Activated CD4-positive, alpha-beta T cell treated with anti-CD3 and anti-CD28 coated beads, Interleukin-2, amount 10 ng/mL, durations not matched to agents 24 days and 14 days (primary cell): ENCODE measurements around the gene DCBLD1. TPM values are rescaled to one million over a fixed set of nuclear protein-coding genes. Genes with fewer than 3 reads are reported as not detected.

ENCODE experiments used
- DNase-seq: peaks from one replicate; pipeline ENCODE4 v3.0.0; 2022
- H3K27ac Mint-ChIP-seq: one replicate; pipeline ENCODE4 v1.8.0; 2022; ENCODE audit warnings: mild to moderate bottlenecking, mixed read lengths
- H3K27me3 Mint-ChIP-seq: one replicate; pipeline ENCODE4 v1.8.0; 2022; ENCODE audit warnings: mixed read lengths
- H3K36me3 Mint-ChIP-seq: one replicate; pipeline ENCODE4 v1.8.0; 2022; ENCODE audit warnings: low read depth, mild to moderate bottlenecking, mixed read lengths
- H3K4me1 Mint-ChIP-seq: one replicate; pipeline ENCODE4 v1.8.0; 2021; ENCODE audit warnings: mixed read lengths
- H3K4me3 Mint-ChIP-seq: one replicate; pipeline ENCODE4 v1.8.0; 2022; ENCODE audit warnings: mild to moderate bottlenecking, moderate library complexity, mixed read lengths
- H3K9me3 Mint-ChIP-seq: one replicate; pipeline ENCODE4 v1.8.0; 2021; ENCODE audit warnings: mixed read lengths
- intact Hi-C: fragments of 100-400 bp; cut with micrococcal nuclease; formaldehyde crosslinking; loops from one replicate; pipeline ENCODE4 v1.15.1; 2023
- total RNA-seq: library from RNA; stranded (reverse); gene quantifications from 2 replicates; pipeline ENCODE4 v1.2.3, GENCODE V29; 2022

DCBLD1 gene
- total RNA-seq, 1 donor from 2014 or later: 4.8 TPM

GRCh38 chr6:117553142-117553541 is 70.7 kb downstream of the DCBLD1 start:
- H3K36me3 Mint-ChIP-seq: no peaks in the 10 kb centered on the region
- H3K4me3 Mint-ChIP-seq: no peak overlapping the region
- peaks cover 26% of the 10 kb centered on the region for H3K4me1 Mint-ChIP-seq
- intact Hi-C loops: no loop called here
- H3K9me3 Mint-ChIP-seq: no peaks in the 10 kb centered on the region
- peaks cover 2% of the 10 kb centered on the region for H3K27me3 Mint-ChIP-seq
- H3K27ac Mint-ChIP-seq: no peak overlapping the region
- DNase-seq: no peak

DNA sequence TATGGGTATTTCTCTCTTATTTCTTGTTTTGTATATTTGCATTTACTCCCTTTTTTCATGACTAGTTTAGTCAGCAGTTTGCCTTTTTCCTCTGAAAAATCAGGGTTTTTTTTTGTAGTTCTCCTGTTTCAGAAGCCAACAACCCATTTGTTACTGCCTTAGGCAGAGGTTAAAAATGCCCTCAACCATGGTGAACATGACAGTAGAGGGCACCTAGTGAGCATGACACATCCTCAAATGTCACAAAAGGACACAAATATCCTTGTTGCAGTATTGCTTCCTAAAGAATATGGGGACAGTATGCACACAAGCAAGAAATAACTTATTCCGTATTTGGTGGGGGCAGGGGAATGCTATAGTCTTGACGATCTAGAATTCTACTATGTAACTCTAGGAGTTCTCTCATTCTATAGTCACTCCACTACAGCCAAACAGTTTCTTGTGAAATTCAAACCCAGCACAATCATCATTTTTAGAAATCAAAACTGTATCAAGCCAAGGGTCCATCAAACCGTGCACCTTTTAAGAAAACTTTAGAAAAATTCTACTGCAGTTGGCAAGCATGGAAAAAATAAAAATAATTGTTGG is 72.9 kb downstream of the DCBLD1 start:
- no peak overlapping the region for H3K27ac Mint-ChIP-seq
- peaks cover 2% of the 10 kb centered on the region for H3K27me3 Mint-ChIP-seq
- DNase-seq: no peak
- H3K36me3 Mint-ChIP-seq: peaks cover 3% of the 10 kb centered on the region
- no peaks in the 10 kb centered on the region for H3K9me3 Mint-ChIP-seq
- H3K4me3 Mint-ChIP-seq: no peak overlapping the region
- H3K4me1 Mint-ChIP-seq: peaks cover 7% of the 10 kb centered on the region
- intact Hi-C loops: loop anchor here (5.0 kb wide), 1 partner anchor 208 kb away; no protein-coding TSS in a partner anchor

- Mint-ChIP-seq H3K4me3 (no peak overlapping the region), H3K27me3 (peaks cover 2% of the 10 kb centered on the region), H3K27ac (no peak overlapping the region), H3K4me1 (peaks cover 1% of the 10 kb centered on the region), H3K36me3 (peaks cover 3% of the 10 kb centered on the region), H3K9me3 (no peaks in the 10 kb centered on the region)
- peak; percentile 86 for DNase-seq
- intact Hi-C loops: loop anchor here (1.0 to 5.0 kb wide), 5 partner anchors 8 to 209 kb away; no protein-coding TSS in a partner anchor
Observed at GRCh38 chr6:117555882-117556498, 73.5 kb downstream of the DCBLD1 start.

- Mint-ChIP-seq H3K4me3 (no peak overlapping the region), H3K4me1 (no peaks in the 10 kb centered on the region), H3K27ac (peak overlapping the region; percentile 52), H3K9me3 (no peaks in the 10 kb centered on the region), H3K27me3 (peaks cover 2% of the 10 kb centered on the region), H3K36me3 (peaks cover 10% of the 10 kb centered on the region)
- intact Hi-C loops: loop anchor here (2.0 to 5.0 kb wide), 2 partner anchors 47 to 211 kb away; no protein-coding TSS in a partner anchor
- DNase-seq: no peak
Observed at GRCh38 chr6:117557951-117558350, 75.5 kb downstream of the DCBLD1 start.

DNA sequence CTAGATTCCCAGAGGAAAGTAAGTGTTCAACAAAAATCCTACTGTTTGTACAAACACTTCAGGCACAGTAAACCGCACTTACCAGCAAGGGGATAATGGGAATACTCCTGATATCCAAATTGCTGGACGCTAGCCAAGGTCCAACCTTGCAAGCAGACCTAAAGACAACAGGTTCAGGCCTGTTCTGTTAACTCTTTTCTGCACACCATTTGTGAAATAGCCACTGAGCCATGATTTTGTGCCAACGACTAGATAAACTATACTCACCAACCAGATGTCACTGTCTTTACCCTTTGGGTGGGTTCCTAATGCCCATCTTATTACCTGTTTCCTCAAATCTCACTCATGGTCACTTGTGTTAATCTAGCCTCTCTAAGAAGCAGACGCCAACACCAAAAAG is 76.3 kb downstream of the DCBLD1 start:
- H3K9me3 Mint-ChIP-seq: no peaks in the 10 kb centered on the region
- H3K36me3 Mint-ChIP-seq: peaks cover 12% of the 10 kb centered on the region
- intact Hi-C loops: loop anchor here (5.0 kb wide), 1 partner anchor 212 kb away; no protein-coding TSS in a partner anchor
- H3K4me1 Mint-ChIP-seq: no peaks in the 10 kb centered on the region
- no peak overlapping the region for H3K4me3 Mint-ChIP-seq
- H3K27ac Mint-ChIP-seq: no peak overlapping the region
- H3K27me3 Mint-ChIP-seq: peaks cover 2% of the 10 kb centered on the region
- no peak for DNase-seq

DNA sequence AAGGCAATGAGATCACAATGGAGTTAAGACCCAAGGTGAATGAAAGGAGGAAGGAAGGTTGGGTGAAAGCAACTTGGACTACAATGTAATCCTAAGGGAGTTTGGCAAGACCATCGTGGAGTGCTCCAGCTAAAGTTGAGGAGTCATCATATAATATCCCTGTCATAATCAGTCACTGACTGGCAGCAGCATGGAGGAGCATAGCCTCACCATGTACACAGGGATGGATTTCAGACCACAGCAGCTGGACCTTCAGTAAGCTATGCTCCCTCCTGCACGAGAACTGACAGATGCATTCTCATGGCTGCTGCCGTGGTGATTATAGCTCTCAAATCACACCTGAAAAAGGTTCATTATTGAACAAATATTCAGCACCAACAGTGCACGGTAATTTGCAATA is 76.8 kb downstream of the DCBLD1 start:
- Mint-ChIP-seq H3K9me3 (no peaks in the 10 kb centered on the region), H3K27me3 (peaks cover 2% of the 10 kb centered on the region), H3K27ac (no peak overlapping the region), H3K4me3 (no peak overlapping the region), H3K4me1 (no peaks in the 10 kb centered on the region), H3K36me3 (peaks cover 12% of the 10 kb centered on the region)
- no peak for DNase-seq
- intact Hi-C loops: loop anchor here (5.0 kb wide), 1 partner anchor 212 kb away; no protein-coding TSS in a partner anchor

DNA sequence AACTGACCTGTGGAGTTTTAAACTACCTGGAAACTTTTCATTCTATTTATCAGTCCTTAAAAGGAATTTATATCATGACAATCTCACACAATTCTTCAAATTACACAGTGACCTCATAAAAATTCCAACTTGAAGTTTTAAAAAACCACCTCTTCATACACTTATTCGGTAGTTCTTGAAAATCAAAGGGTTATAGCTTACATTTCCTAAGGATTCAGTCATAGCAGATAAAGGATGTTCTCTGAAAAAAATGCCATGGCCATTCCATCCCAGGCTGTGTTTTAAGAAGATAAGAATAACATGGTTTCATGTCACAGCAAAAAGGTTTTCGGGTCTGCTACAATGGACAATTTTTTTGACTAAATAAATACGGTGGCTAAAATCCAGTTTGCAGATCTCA is 78.7 kb downstream of the DCBLD1 start:
- intact Hi-C loops: no loop called here
- Mint-ChIP-seq H3K4me3 (no peak overlapping the region), H3K36me3 (peaks cover 17% of the 10 kb centered on the region), H3K9me3 (no peaks in the 10 kb centered on the region), H3K4me1 (no peaks in the 10 kb centered on the region), H3K27ac (no peak overlapping the region), H3K27me3 (no peaks in the 10 kb centered on the region)
- no peak for DNase-seq

- no peak for DNase-seq
- H3K9me3 Mint-ChIP-seq: no peaks in the 10 kb centered on the region
- no peaks in the 10 kb centered on the region for H3K27me3 Mint-ChIP-seq
- H3K4me3 Mint-ChIP-seq: no peak overlapping the region
- H3K4me1 Mint-ChIP-seq: peaks cover 7% of the 10 kb centered on the region
- intact Hi-C loops: no loop called here
- no peak overlapping the region for H3K27ac Mint-ChIP-seq
- peaks cover 33% of the 10 kb centered on the region for H3K36me3 Mint-ChIP-seq
Observed at GRCh38 chr6:117564681-117565080, 82.2 kb downstream of the DCBLD1 start.

DNA sequence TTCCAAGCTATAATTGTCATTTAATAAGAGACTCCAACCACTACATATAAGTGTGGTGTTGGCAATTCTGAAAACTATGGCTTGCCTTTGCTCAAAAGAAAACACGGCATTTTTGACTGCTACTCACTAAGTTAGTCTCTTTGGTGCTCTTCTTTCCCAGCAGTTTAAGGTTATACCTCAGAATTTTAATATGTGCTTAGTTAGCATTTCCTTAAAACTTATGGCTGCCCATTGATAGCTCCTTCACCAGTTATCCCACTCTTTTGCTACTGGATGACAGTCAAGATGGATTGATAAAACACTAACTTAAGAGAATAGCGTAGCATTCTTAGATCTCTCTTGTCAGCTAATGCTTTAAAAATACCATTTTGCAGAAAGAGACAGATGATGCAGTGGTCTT is 85.8 kb downstream of the DCBLD1 start:
- DNase-seq: no peak
- Mint-ChIP-seq H3K36me3 (peaks cover 43% of the 10 kb centered on the region), H3K9me3 (no peaks in the 10 kb centered on the region), H3K27ac (no peak overlapping the region), H3K4me1 (peaks cover 7% of the 10 kb centered on the region), H3K4me3 (no peak overlapping the region), H3K27me3 (no peaks in the 10 kb centered on the region)
- intact Hi-C loops: loop anchor here (2.0 kb wide), 1 partner anchor 19 kb away; no protein-coding TSS in a partner anchor

DNA sequence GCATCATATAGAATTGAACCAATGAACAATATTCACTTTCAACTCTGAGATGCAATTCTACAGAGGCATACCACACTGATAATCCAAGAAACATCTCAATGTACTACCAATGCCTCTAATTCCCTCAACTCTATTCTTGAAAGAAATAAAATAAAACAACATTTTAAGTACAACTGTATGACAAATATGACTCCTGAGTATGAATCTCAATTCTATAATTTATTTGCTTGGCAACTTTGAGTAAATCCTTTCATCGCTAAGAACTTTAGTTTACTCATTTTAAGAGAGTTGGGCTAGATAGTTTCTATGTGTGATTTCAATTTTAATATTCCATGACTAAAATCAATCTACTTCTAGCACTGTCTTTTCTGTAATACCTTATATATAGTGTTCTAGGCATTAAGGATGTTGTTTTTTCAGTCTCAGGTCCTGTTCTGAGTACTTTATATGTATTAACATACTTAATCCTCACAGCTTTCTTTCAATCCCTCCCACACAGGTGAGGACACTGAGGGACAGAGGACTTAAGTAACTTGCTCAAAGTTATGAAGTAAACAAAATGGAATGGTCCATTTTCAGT is 86.4 kb downstream of the DCBLD1 start:
- H3K4me3 Mint-ChIP-seq: no peak overlapping the region
- peaks cover 7% of the 10 kb centered on the region for H3K4me1 Mint-ChIP-seq
- H3K27me3 Mint-ChIP-seq: no peaks in the 10 kb centered on the region
- H3K27ac Mint-ChIP-seq: no peak overlapping the region
- peaks cover 46% of the 10 kb centered on the region for H3K36me3 Mint-ChIP-seq
- no peaks in the 10 kb centered on the region for H3K9me3 Mint-ChIP-seq
- intact Hi-C loops: loop anchor here (1.0 to 2.0 kb wide), 2 partner anchors 20 to 33 kb away; partner anchors contain the start of gene GOPC
- DNase-seq: no peak

GRCh38 chr6:117573006-117573680 is 90.7 kb downstream of the DCBLD1 start:
- peaks cover 7% of the 10 kb centered on the region for H3K4me1 Mint-ChIP-seq
- no peak for DNase-seq
- H3K27ac Mint-ChIP-seq: no peak overlapping the region
- H3K9me3 Mint-ChIP-seq: no peaks in the 10 kb centered on the region
- intact Hi-C loops: no loop called here
- H3K36me3 Mint-ChIP-seq: peaks cover 39% of the 10 kb centered on the region
- H3K27me3 Mint-ChIP-seq: no peaks in the 10 kb centered on the region
- H3K4me3 Mint-ChIP-seq: no peak overlapping the region

DNA sequence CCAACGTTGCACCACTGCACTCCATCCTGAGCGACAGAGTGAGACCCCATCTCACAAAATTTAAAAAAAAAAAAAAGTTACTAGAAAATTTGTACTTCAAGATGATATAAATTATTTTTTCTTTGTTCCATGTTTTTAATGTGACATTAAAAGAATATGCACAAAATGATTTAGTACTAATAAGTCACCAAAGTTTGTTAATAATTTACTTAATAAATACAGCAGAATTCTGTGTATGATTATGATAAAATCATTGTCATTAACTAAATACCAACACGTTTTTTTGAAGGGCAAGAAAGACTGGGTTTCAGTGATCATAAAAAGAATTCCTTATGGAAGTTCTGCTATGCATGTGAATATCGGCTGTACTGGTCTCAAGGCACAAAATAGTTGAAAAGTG is 91.7 kb downstream of the DCBLD1 start:
- intact Hi-C loops: no loop called here
- Mint-ChIP-seq H3K4me1 (peaks cover 2% of the 10 kb centered on the region), H3K9me3 (no peaks in the 10 kb centered on the region), H3K27me3 (no peaks in the 10 kb centered on the region), H3K4me3 (no peak overlapping the region), H3K27ac (no peak overlapping the region), H3K36me3 (peaks cover 36% of the 10 kb centered on the region)
- no peak for DNase-seq

DNA sequence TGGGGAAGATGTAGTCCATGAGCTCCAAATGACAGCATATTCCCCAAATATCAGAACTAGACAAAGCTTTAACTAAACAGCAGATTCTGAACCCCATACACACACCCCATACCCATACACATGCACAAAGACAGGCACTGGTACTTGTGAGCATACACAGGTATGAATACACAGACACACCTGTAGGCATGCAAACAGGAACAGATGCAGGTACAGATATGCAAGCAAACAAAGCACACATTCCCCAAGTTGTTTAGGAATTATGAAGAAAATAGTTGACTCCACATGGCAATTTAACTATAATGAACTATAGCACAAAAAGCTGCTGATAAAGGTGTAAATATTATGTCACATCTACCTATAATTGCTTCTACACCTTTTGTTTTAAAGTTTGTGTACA is 103.2 kb downstream of the DCBLD1 start:
- H3K27ac Mint-ChIP-seq: no peak overlapping the region

GRCh38 chr6:117590447-117590846 is 108.0 kb downstream of the DCBLD1 start:
- Mint-ChIP-seq H3K36me3 (peaks cover 30% of the 10 kb centered on the region), H3K27ac (no peak overlapping the region), H3K9me3 (peaks cover 2% of the 10 kb centered on the region), H3K4me3 (no peak overlapping the region), H3K4me1 (peaks cover 10% of the 10 kb centered on the region), H3K27me3 (no peaks in the 10 kb centered on the region)
- intact Hi-C loops: no loop called here
- no peak for DNase-seq

More for the DNA sequence above, 103.2 kb downstream of the DCBLD1 start:
- no peaks in the 10 kb centered on the region for H3K27me3 Mint-ChIP-seq
- peaks cover 32% of the 10 kb centered on the region for H3K36me3 Mint-ChIP-seq
- no peak overlapping the region for H3K4me3 Mint-ChIP-seq
- no peak for DNase-seq
- intact Hi-C loops: no loop called here
- H3K4me1 Mint-ChIP-seq: peaks cover 12% of the 10 kb centered on the region
- H3K9me3 Mint-ChIP-seq: no peaks in the 10 kb centered on the region
